ENCODE data around the gene WNT9B.

Gene WNT9B

GRCh38 chr17:46854515-46854914 is 3.1 kb downstream of the WNT9B start:
- DNase-seq (ENCODE audit: low read depth), result no peak

- DNase-seq (ENCODE audit: low read depth), result no peak
Observed at GRCh38 chr17:46854948-46855347, 3.6 kb downstream of the WNT9B start.

DNA sequence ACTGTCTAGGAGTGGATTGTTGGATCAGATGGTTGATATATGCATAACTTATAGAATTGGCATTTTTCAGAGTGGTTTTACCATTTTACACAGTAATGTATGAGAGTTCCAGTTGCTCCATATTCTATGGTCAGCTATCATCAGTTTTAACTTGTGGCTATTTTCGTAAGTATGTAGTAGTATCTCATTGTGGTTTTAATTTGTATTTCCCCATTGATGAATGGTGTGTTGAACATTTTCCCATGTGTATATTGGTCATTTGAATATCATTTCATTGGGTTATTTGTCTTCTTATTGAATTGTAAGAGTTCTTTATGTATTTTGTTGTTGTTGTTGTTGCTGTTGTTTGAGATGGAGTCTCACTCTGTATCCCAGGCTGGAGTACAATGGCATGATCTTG is 6.2 kb downstream of the WNT9B start:
- DNase-seq (ENCODE audit: low read depth), result no peak

DNA sequence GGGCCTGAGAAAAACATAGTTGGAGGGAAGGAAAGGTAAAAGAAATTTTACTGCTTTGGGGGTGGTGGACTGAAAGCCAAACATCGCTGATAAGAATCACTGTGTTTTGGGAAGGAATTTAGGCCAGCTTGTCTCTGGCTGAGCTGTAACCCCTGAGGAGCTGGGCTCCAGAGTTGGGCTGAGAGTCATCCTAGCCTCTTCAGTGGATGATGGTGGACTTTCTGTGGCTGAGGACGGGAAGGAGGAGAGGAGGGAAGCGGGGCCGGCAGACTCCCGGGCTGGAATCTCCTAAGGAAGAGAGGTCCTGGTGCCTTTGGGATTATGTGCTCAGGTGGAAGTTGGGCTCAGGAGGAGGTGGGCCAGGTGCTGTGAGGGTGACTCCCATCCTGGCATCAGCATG is 8.6 kb downstream of the WNT9B start:
- DNase-seq (ENCODE audit: low read depth), result no peak

- DNase-seq (ENCODE audit: low read depth), result no peak
Observed at GRCh38 chr17:46862949-46863348, 11.6 kb downstream of the WNT9B start.

DNA sequence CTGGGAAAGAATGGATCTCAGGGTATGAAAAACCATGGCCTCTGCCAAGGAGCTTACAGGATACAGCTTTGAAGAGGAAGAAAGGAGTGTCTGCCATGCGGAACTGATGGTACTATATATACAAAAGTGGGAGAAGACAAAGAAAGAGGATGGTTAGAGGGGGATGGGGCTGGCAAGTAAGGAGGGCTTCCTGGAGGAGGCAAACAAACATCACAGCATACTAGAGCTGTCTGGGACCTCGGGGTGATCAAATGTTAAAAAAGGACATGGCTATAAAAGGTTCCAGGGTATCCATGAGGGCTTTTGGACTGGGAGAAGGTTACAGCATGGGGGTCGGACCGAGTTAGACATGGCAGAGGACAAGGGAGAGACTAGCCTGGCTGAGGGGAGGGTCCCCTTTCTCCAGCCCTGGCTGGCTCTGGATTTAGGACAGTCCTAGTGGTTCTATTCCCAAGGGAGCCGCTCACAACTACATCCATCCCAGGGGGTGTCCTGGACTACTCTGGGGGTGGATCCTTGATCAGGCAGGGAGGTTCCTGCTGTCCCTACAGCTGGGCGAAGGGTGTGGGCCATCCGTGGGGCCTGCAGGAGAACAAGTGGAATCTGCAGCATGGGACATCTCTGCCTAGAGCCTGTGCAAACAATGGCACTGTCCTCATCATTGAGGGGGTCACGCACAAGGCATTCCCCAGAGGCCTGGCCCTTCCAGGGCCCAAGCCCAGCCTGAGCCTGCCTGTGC is 12.2 kb downstream of the WNT9B start:
- DNase-seq (ENCODE audit: low read depth), result no peak

DNA sequence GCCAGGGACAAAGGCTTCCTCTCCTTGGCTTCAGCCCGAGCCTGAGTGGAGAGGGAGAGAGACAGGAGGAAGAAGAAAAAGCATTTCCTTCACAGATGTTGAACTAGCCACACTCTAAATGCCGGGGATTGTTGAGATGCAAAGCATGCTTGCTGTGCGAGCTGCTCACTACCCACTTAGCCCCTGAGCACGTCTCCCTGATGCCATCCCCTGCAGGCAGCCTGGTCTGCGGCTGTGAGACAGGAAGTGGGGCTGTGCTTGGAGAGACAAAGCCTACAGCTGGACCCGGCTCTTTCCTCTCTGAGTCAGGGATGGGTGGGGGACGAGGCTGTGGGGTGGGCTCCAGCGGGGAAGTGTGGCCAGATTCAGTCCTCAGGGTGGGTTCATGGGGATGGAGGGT is 13.7 kb downstream of the WNT9B start:
- no peak for DNase-seq (ENCODE audit: low read depth)

GRCh38 chr17:46866325-46866724 is 14.9 kb downstream of the WNT9B start:
- no peak for DNase-seq (ENCODE audit: low read depth)

DNA sequence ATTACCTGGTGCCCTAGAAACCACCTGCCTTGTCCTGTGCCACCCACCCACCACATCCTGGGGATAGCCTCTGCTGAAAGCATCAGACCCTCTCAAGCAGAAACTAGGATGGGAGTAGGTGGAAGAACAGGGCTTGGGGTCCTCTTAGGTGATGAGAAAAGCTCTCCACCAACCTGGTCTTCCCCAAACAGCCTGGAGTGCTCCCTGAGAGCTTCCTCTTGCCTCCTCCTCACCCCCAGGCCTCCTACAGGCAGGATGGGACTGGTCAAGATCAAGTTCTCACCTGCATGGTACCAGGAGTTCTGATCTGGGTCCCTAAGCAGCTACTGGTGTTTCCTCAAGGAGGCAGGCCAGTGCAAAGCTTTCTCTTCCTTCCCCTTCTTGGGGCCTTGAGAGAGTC is 15.4 kb downstream of the WNT9B start:
- DNase-seq (ENCODE audit: low read depth), result no peak

DNA sequence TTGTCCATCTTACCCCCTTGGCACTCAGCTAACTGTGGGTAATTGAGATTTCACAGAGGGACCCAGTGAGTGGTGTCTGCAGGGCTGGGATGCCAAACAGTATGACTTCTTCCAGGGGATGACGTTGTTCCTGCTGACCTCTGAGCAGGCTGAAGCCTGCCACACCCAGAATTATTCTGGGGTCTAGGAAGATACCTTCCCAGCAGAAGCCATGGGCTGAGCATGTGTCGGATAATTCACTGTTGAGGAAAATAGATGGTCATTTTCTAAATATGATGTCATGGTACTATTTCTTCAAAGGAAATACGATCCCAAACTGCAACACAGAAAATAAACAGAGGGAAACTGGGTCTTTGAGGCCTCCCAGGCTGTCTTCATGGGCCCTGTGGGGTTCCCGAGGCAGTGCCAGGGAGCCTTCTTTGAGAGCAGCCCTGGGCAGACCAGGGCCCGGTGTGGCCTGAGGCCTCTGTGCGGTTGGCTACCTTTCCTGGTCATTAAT is 17.4 kb downstream of the WNT9B start:
- DNase-seq (ENCODE audit: low read depth), result no peak

DNA sequence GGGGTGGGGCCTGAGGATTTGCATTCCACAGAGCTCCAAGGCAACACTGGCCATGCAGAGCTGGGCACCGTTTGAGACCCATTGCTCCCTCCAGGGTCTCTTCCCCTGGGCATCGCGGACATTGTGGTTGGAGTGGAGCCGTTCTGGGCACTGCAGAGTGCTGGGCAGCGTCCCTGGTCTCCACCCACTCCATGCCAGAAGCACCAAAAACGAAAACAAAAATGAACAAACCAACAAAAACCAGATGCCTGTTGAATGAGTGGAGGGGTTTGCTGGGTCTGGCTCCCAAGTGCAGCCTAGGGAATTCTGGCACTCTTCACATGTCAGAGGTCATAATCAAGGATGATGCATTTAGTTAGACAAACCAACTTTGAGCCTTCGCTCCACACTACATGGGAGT is 17.9 kb downstream of the WNT9B start:
- DNase-seq (ENCODE audit: low read depth), result no peak

DNA sequence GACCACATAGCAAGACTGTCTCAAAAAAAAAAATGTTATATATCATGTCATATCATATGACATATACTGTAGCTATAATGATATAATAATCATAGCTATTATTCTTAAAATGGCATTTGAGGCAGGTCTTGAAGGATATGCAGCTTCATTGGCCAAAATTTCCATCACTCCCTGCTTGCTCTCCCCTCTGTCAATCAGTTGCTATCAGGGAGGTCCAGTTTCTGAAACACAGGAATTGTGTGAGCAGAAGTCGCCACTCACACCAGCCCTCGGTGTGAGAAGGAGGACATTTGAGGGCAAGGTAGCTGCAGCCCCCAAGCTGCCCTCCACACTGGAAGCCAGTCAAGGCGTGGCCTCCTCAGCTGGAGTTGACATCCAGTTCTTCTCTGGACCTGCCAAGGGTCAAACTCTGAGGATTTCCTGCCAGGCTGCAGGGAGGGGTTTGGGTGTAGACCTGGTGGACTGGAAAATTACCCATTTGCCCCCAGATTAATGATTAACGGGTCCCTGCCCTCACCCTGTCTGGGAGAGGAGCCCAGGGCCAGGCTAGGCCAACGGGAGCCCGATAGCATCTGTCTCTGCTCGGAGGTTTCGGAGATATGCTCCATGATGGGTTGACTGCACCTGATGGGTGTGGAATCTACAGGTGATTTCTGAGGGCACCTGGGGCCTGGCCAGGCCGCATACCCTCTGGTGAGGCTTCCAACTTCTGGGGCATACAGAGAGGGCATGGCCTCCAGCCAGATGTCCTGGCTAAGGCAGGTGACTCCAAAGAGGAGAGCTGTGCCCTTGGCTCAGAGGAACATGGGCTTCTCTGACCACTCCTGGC is 18.8 kb downstream of the WNT9B start:
- no peak for DNase-seq (ENCODE audit: low read depth)

- DNase-seq (ENCODE audit: low read depth), result no peak
Observed at GRCh38 chr17:46872421-46872820, 21.0 kb downstream of the WNT9B start.

GRCh38 chr17:46873941-46874645 is 22.7 kb downstream of the WNT9B start:
- no peak for DNase-seq (ENCODE audit: low read depth)

- no peak for DNase-seq (ENCODE audit: low read depth)
Observed at GRCh38 chr17:46874906-46875305, 23.5 kb downstream of the WNT9B start.

DNA sequence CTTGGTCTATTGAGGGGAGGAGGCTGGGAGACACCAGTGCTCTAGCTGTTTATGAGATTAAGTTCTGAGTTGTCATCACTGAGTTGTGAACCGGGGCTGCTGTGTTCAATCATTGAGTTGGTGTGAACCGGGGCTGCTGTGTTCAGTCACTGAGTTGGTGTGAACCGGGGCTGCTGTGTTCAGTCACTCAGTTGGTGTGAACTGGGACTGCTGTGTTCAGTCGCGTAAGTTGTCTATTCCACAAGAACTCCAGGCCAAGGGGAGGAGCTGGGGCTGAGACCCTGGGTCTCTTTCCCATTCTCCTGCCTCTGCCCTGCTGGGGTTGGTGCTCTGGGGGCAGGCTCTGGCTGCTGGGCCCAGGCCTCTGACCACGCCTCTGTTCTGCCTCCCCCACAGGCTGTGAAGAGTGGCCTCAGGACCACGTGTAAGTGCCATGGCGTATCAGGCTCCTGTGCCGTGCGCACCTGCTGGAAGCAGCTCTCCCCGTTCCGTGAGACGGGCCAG is 24.5 kb downstream of the WNT9B start:
- DNase-seq (ENCODE audit: low read depth), result no peak

GRCh38 chr17:46876353-46876887 is 25.0 kb downstream of the WNT9B start:
- no peak for DNase-seq (ENCODE audit: low read depth)

DNA sequence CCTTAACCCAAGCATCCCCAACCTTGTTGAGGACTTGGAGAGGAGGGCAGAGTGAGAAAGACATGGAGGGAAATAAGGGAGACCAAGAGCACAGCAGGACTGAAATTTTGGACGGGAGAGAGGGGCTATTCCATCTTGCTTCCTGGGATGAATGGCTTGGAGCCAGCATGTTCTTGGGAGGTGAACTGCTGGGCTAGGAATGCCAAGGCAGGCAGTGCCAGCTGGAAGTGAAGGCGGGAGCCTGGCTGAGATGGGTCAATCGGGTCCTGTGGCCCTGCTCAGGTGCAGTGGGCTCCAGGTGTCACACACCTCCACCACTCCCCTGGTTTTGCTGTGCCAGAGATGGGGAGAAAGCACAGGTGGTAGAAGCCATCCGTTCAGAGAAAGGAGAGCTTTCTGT is 25.5 kb downstream of the WNT9B start:
- DNase-seq (ENCODE audit: low read depth), result no peak

DNA sequence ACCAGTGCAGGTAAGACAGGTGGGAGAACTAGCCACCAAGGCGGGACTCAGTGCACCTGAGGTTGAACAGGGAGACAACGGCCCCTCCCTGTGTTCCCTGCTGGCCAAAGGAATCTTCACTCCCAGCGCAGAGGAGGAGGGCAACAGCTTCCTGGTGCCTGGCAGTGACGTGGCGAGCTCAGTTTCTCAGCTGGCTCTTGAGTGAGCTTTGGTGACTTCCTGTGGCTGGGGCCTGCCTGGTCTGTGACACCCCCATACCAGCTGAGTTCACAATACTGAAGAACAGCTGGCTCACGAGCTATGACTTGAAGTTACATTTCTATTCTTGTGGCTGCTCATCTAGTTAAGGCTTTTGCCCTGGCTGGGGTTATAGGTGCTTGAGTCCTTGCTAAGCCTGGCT is 26.1 kb downstream of the WNT9B start:
- DNase-seq (ENCODE audit: low read depth), result no peak

- no peak for DNase-seq (ENCODE audit: low read depth)
Observed at GRCh38 chr17:46878055-46878454, 26.7 kb downstream of the WNT9B start.

DNA sequence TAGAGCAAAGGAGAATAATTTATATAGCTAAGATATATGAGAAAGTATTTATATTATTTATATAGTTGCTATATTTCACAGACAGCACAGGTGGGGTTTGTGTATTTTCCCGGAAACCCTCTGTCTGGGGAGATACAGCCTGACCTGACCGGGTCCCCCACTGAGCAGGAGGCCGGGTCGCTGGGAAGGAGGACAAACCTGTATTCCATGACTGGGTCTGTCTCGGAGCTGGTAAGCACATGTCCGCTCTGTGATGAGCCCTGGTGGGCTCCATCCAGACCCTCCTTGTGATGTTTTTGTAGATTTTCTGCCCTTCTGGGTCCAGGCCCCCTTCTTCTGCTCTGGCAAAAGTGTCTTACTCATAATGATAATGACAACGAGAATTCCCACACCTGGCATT is 27.7 kb downstream of the WNT9B start:
- no peak for DNase-seq (ENCODE audit: low read depth)

GRCh38 chr17:46881015-46881414 is 29.6 kb downstream of the WNT9B start:
- DNase-seq (ENCODE audit: low read depth), result no peak
